Testis (tissue), 2 donors: ENCODE results near the gene MOSMO.

ENCODE experiments used
- CTCF ChIP-seq, 3 experiments: fragments of 450-650 bp in 2 of 3; fragments of 200-600 bp in 1 of 3; sonication (generic) in 1 of 3; IDR thresholded peaks; one replicate each; pipeline ENCODE4 v1.5.1; 2016 to 2019; ENCODE audit warnings: antibody characterized with exemption in 3 of 3, mild to moderate bottlenecking in 2 of 3, moderate library complexity in 1 of 3
- POLR2A ChIP-seq: fragments of 450-650 bp; IDR thresholded peaks from one replicate; pipeline ENCODE4 v1.6.1; 2017; ENCODE audit warnings: antibody characterized with exemption, mild to moderate bottlenecking, moderate library complexity

DNA sequence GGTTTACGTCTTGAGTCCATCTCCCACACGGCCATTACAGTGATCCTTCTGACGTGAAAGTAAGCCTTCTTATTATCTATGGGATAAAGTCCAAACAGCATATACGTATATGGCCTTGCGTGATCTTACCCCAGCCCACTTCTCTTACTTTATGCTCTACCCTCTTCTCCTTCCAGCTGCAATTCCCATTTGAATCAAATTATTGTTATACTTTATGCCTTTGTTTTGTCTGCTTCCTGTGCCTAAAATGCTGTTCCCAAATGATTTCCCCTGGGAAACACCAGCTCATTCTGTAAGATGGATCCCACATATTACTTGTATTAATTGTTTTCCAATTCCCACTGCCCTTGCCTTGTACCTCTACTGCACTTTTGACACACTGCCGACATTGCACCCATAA, 43.6 kb upstream of the MOSMO start:
- TF ChIP-seq CTCF (IDR thresholded peaks at IDR 0.05) (no peak), POLR2A (no peak)
